ENCODE measurements around the gene LRRC74B.
"Not testable (repeated sequence)": the region's sequence is repeated elsewhere in the genome, so short reads cannot be mapped to it uniquely, and the experiment has no call there.

The LRRC74B gene

DNA sequence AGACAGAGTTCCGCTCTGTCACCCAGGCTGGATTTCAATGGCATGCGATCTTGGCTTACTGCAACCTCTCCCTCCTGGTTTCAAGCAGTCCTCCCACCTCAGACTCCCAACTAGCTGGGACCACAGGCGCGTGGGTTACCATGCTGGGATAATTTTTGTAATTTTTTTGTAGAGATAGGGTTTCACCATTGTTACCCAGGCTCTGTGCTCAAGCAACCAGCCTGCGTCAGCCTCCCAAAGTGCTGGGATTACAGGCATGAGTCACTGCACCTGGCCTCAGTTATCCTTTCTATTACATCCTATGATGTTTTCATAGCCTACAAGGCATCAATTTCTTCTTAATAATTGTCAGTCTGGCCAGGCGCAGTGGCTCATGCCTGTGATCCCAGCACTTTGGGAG is 36.5 kb downstream of the LRRC74B start:
- H3K27ac Mint-ChIP-seq = no peak overlapping the region
- H3K27me3 Mint-ChIP-seq = peaks cover 7% of the 10 kb centered on the region
- no peak for DNase-seq
- CTCF ChIA-PET = no interaction called here
- H3K9me3 Mint-ChIP-seq = no peaks in the 10 kb centered on the region
- H3K4me1 Mint-ChIP-seq = no peaks in the 10 kb centered on the region
- no peaks in the 10 kb centered on the region for H3K36me3 Mint-ChIP-seq
- no peak overlapping the region for H3K4me3 Mint-ChIP-seq

DNA sequence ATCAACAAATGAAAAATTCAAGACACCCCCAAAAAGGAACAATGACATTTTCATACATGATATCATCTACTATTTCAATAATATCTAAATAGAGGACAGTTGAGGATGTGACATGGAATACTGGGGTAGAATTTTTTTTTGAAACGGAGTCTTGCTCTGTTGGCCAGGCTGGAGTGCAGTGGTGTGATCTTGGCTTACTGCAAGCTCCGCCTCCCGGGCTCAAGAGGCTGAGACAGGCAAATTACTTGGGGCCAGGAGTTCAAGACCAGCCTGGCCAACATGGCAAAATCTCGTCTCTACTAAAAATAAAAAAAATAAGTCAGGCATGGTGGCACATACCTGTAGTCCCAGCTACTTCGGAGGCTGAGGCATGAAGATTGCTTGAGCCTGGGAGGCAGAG is 41.4 kb downstream of the LRRC74B start:
- no peak for DNase-seq
- H3K4me3 Mint-ChIP-seq = no peak overlapping the region
- H3K27me3 Mint-ChIP-seq = no peaks in the 10 kb centered on the region
- CTCF ChIA-PET = no interaction called here
- H3K36me3 Mint-ChIP-seq = no peaks in the 10 kb centered on the region
- H3K9me3 Mint-ChIP-seq = no peaks in the 10 kb centered on the region
- no peak overlapping the region for H3K27ac Mint-ChIP-seq
- no peaks in the 10 kb centered on the region for H3K4me1 Mint-ChIP-seq

DNA sequence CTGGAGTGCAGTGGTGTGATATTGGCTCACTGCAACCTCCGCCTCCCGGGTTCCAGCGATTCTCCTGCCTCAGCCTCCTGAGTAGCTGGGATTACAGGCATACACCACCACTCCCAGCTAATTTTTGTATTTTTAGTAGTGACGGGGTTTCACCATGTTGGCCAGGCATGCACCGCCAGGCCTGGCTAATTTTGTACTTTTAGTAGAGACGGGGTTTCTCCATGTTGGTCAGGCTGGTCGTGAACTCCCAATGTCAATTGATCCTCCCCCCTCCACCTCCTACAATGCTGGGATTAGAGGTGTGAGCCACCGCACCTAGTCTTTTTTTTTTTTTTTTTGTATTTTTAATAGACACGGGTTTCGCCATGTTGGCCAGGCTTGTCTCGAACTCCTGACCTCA is 42.2 kb downstream of the LRRC74B start:
- H3K4me1 Mint-ChIP-seq, H3K27me3 Mint-ChIP-seq, DNase-seq, H3K9me3 Mint-ChIP-seq, H3K27ac Mint-ChIP-seq, H3K36me3 Mint-ChIP-seq, CTCF ChIA-PET, H3K4me3 Mint-ChIP-seq: not testable (repeated sequence)

DNA sequence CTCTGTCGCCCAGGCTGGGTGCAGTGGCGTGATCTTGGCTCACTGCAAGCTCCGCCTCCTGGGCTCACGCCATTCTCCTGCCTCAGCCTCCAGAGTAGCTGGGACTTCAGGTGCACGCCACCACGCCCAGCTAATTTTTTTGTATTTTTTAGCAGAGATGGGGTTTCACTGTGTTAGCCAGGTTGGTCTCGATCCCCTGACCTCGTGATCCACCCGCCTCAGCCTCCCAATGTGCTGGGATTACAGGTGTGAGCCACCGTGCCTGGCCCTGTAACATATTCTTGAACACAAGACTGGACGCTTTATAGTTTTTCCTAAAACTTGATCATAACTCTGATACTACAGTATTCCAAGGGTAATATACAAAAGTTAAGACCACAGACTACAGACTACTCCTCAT is 45.5 kb downstream of the LRRC74B start:
- CTCF ChIA-PET, H3K27me3 Mint-ChIP-seq, H3K4me1 Mint-ChIP-seq, H3K9me3 Mint-ChIP-seq, H3K27ac Mint-ChIP-seq, H3K36me3 Mint-ChIP-seq, H3K4me3 Mint-ChIP-seq, DNase-seq: not testable (repeated sequence)

DNA sequence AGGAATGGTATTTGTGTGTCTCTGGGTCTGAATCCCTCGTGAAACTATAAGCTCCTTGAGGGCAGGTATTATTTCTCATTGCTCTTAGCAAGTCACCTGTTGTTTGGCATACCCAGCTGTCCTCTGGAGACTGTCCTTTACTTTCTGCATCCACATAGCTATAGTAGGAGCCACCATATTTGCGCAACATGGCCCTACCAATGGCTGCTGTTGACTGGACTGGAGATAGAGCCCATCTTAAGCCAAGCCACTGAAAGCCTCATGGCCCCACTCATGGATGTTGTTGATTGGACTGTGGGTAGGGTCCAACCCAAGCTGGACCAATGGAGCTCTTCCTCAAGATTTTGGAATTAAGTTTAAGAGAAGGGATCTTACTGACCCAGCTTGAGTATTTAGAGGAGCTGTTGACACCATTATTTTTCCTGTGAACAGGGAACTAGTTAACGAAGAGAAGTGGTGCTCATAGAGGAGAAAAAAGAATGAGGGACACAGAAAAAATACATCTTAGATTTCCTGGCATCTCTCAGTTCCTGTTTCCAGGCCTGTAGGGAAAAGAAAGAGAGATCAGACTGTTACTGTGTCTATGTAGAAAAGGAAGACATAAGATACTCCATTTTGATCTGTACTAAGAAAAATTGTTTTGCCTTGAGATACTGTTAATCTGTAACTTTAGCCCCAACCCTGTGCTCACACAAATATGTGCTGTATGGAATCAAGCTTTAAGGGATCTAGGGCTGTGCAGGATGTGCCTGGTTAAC is 47.2 kb downstream of the LRRC74B start:
- H3K9me3 Mint-ChIP-seq = no peaks in the 10 kb centered on the region
- CTCF ChIA-PET = no interaction called here
- no peaks in the 10 kb centered on the region for H3K36me3 Mint-ChIP-seq

DNA sequence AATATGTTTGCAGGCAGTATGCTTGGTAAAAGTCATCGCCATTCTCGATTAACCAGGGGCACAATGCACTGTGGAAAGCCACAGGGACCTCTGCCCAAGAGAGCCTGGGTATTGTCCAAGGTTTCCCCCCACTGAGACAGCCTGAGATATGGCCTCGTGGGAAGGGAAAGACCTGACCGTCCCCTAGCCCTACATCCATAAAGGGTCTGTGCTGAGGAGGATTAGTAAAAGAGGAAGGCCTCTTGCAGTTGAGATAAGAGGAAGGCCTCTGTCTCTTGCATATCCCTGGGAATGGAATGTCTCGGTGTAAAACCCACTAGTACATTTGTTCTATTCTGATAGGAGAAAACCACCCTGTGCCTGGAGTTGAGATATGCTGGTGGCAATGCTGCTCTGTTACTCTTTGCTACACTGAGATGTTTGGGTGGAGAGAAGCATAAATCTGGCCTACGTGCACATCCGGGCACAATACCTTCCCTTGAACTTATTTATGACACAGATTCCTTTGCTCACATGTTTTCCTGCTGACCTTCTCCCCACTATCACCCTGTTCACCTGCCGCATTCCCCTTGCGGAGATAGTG is 47.9 kb downstream of the LRRC74B start:
- CTCF ChIA-PET, H3K36me3 Mint-ChIP-seq: not testable (repeated sequence)

More for the DNA sequence above, 47.2 kb downstream of the LRRC74B start:
- H3K4me3 Mint-ChIP-seq = no peak overlapping the region
- H3K27me3 Mint-ChIP-seq = peaks cover 12% of the 10 kb centered on the region
- DNase-seq = no peak
- H3K27ac Mint-ChIP-seq = no peak overlapping the region
- H3K4me1 Mint-ChIP-seq = no peaks in the 10 kb centered on the region

DNA sequence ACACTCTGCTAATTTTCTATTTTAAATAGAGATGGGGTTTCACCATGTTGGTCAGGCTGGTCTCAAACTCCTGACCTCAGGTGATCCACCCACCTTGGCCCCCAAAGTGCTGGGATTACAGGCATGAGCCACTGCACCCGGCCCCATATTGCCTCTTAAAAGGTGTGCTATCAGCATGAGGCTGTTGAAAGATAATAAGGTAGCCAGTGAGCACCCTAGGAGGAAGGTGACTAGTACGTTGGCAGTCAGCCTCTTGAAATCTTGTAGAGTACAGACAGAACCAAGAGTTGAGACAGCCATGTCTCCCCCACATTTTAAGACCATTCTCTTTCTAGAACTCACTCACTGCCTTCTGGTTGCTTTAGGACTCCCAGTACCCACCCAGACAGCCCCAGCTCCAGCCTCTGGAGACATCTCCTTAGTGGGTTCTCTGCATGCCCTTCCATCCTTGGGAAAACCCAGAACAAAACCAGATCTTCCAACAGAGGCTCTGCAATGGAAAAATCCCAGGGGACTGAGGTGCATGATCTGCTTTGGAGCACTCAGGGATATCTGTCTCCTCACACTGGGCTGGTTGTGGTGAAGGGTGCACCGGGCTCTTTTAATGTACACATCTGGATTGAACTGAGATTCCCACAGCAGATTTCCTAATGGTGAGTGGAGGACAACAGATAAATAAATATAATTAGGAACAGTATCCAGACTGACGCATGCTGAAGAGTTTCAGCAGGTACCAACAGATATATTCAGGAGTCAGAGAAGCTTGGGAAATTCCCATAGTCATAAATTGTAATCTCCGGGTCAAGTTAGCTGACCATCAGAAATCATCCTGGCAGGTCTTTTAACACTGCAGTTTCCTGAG is 49.4 kb downstream of the LRRC74B start:
- no peak for DNase-seq
- H3K36me3 Mint-ChIP-seq = no peaks in the 10 kb centered on the region
- CTCF ChIA-PET = no interaction called here
- peaks cover 12% of the 10 kb centered on the region for H3K27me3 Mint-ChIP-seq
- H3K9me3 Mint-ChIP-seq = no peaks in the 10 kb centered on the region
- no peak overlapping the region for H3K27ac Mint-ChIP-seq
- no peak overlapping the region for H3K4me3 Mint-ChIP-seq
- H3K4me1 Mint-ChIP-seq = no peaks in the 10 kb centered on the region

More for the DNA sequence above, 47.9 kb downstream of the LRRC74B start:
- peaks cover 12% of the 10 kb centered on the region for H3K27me3 Mint-ChIP-seq
- H3K4me1 Mint-ChIP-seq, DNase-seq, H3K9me3 Mint-ChIP-seq, H3K4me3 Mint-ChIP-seq, H3K27ac Mint-ChIP-seq: not testable (repeated sequence)

DNA sequence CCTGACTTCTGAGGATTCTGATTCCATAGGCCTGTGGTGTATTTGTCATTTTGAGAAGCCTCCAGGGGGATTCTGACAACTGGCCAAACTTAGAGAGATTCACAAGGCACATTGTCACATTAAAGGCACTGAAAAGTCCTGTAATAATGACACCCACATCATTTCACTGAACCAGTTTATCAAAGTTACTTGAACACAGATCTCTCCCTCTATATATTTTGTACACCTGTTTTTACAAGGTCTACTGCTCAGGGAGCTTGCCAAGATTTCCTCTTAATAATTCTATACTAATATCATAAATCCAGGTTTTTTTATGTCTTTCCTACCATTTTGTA is 50.0 kb downstream of the LRRC74B start:
- Mint-ChIP-seq H3K4me1 (no peaks in the 10 kb centered on the region), H3K36me3 (no peaks in the 10 kb centered on the region), H3K9me3 (no peaks in the 10 kb centered on the region), H3K4me3 (no peak overlapping the region), H3K27ac (no peak overlapping the region), H3K27me3 (peaks cover 12% of the 10 kb centered on the region)
- CTCF ChIA-PET = no interaction called here
- no peak for DNase-seq

DNA sequence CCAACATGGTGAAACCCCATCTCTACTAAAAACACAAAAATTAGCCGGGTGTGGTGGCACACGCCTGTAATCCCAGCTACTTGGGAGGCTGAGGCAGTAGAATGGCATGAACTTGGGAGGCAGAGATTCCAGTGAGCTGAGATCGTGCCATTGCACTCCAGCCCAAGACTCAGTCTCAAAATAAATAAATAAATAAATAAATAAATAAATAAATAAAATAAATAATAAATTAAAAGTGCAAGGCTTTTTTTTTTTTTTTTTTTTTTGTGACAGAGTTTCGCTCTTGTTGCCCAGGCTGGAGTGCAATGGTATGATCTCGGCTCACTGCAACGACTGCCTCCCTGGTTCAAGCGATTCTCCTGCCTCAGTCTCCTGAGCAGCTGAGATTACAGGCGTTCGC is 51.1 kb downstream of the LRRC74B start:
- DNase-seq, H3K9me3 Mint-ChIP-seq, H3K4me1 Mint-ChIP-seq, H3K27ac Mint-ChIP-seq, H3K4me3 Mint-ChIP-seq, H3K36me3 Mint-ChIP-seq: not testable (repeated sequence)
- CTCF ChIA-PET = interaction anchor here (0.6 kb wide), 1 partner anchor 392 kb away, joined by 4 read pairs; no protein-coding TSS in a partner anchor
- peaks cover 17% of the 10 kb centered on the region for H3K27me3 Mint-ChIP-seq

DNA sequence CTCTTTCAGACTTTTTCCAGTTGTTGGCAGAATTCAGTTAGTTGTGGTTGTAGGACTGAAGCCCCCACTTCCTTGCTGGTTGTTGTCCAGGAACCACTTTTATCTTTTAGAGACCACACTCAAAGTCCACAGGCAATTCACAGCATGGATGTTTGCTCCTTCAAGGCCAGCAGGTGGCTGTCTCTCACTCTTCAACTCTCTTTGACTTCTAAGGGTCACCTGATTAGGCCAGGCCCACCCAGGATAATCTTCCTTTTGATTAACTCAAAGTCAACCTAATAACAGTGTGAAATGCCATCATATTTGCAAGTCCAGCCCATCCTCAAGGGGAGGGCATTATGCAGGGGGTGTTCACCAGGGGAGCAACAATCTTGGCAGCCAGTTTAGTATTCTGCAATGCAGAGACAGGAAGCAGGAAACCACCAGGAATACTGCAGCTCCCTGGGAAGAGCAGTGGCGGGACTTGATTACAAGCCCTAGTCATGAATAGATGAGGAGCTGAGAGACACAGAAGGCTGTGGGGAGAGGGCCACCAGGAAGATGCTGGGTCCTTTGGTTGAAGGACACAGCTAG is 52.4 kb downstream of the LRRC74B start:
- Mint-ChIP-seq H3K27ac (no peak overlapping the region), H3K27me3 (peaks cover 27% of the 10 kb centered on the region), H3K4me1 (peaks cover 8% of the 10 kb centered on the region), H3K4me3 (no peak overlapping the region), H3K9me3 (no peaks in the 10 kb centered on the region), H3K36me3 (no peaks in the 10 kb centered on the region)
- DNase-seq = no peak
- CTCF ChIA-PET = interaction anchor here (1.1 kb wide), 1 partner anchor 76 kb away, joined by 3 read pairs; no protein-coding TSS in a partner anchor

DNA sequence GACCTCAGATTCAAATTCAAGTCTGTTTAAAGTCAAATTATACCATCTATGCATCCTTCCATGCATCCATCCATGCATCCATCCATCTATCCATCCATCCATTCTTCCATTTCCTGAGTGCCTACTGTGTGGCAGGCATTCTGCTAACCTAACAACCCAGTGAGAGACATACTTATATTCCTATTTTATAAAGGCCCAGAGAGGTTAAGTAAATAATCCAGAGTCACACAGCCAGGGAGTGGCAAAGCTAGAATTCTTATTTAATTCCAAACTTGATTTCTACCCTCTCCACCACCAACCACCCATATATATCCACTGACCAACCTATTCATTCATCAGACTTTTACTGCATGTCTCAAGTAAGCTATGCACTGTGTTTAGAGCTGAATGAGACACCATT is 53.8 kb downstream of the LRRC74B start:
- CTCF ChIA-PET = interaction anchor here (1.1 kb wide), 2 partner anchors 10 to 78 kb away, joined by 3 read pairs; no protein-coding TSS in a partner anchor
- H3K27me3 Mint-ChIP-seq = peaks cover 32% of the 10 kb centered on the region
- no peak overlapping the region for H3K27ac Mint-ChIP-seq
- peaks cover 8% of the 10 kb centered on the region for H3K4me1 Mint-ChIP-seq
- no peak for DNase-seq
- no peak overlapping the region for H3K4me3 Mint-ChIP-seq
- no peaks in the 10 kb centered on the region for H3K9me3 Mint-ChIP-seq
- no peaks in the 10 kb centered on the region for H3K36me3 Mint-ChIP-seq

DNA sequence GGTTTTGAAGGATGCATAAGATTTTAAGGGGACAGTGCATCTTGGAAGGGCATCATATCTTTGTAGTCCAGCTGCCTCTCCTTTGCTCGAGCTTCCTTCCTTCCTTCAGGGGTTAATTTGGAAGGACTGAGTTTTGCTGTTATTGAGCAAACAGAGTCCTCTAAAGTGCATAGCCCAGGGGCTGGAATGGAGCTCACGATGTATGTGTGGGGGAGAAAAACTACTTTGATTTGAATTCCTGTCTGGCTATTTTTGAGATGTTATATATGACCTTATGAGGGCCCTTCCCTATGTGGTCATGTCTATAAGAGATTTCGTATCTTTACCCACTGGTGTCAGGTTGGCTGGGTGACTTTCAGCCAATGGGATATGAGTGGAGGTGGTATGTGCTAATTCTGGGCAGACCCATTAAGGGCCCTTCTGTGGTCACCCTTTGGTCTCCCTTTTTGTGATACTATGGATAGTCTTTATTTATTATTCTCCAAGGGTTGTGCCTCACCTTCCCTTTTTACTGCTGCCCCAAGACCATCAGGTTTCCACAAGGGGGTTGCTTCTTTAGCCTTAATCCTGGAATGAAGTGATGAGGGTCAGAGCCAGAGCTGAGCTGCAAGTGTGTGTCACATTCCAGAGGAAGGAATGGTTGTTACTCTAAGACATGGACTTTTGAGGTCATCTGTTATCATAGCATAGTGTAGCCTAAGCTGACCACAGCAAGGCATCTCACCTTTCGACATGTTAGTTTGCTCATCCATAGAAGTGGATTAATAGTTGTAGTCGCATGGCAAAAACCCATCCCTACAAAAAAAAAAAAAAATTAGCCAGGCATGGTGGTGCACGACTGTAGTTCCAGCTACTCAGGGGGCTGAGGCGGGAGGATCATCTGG is 54.6 kb downstream of the LRRC74B start:
- Mint-ChIP-seq H3K27ac (no peak overlapping the region), H3K4me3 (no peak overlapping the region), H3K9me3 (no peaks in the 10 kb centered on the region), H3K27me3 (peaks cover 37% of the 10 kb centered on the region), H3K4me1 (peaks cover 8% of the 10 kb centered on the region), H3K36me3 (no peaks in the 10 kb centered on the region)
- no peak for DNase-seq
- CTCF ChIA-PET = interaction anchor here (1.1 kb wide), 1 partner anchor 9 kb away, joined by 3 read pairs; no protein-coding TSS in a partner anchor

DNA sequence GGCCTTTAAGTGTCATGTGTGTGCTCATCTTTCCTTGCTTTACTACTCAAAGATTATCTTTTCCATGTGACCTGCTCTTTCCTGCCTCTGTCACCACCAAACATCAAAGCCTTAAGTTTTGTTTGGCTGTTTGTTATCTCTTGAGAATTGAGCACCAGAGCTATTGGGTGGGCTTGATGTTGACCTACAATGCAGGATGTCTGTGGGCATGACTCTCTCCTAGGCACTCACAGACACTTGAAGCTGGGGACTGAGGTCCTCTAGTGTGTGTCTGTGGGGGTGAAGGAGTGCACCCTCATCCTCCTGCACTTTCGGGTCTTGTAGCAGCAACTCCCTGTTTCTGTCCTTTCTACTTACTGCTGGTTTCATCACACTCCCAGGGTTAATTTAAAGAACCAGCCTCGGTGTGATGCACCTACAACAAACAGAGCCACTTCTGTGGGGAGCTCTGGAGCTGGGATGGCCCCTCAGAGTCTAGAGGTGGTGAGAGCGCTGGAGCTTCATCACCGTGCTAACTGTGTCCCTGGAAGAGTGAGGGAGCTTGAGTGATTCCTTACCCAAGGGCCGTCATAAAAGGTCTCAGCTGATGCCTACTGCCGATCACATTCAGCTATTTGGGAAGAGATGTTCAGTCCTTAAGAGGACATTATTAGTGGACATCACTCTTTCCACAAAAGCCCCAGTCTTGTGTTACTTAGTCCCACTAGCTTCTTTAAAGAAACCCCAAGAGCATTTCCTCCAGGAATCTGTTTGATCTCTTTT is 56.3 kb downstream of the LRRC74B start:
- no peak for DNase-seq
- Mint-ChIP-seq H3K36me3 (no peaks in the 10 kb centered on the region), H3K4me1 (peaks cover 8% of the 10 kb centered on the region), H3K27ac (no peak overlapping the region), H3K27me3 (peaks cover 34% of the 10 kb centered on the region), H3K4me3 (no peak overlapping the region), H3K9me3 (no peaks in the 10 kb centered on the region)
- CTCF ChIA-PET = interaction anchor here (0.7 to 1.6 kb wide), 8 partner anchors 50 to 681 kb away, joined by 3 to 5 read pairs (median 3); partner anchors contain the start of gene P2RX6

Data from activated naive CD4-positive, alpha-beta T cell treated with anti-CD3 and anti-CD28 coated beads, Interleukin-2, amount 10 ng/mL, durations not matched to agents 7 days and 5 days (primary cell).